NCI-H128 (cell line): ENCODE measurements around the gene MFAP2.
A peak's percentile ranks its signal among the peaks of the same experiment; 100 is the strongest.
"Not testable (repeated sequence)": the region's sequence is repeated elsewhere in the genome, so short reads cannot be mapped to it uniquely, and the experiment has no call there.

Experiments
- DNase-seq: peaks from one replicate; lab custom pipeline; 2025; ENCODE audit not compliant: unreplicated experiment; lab: John Stamatoyannopoulos, UW

The MFAP2 gene

DNA sequence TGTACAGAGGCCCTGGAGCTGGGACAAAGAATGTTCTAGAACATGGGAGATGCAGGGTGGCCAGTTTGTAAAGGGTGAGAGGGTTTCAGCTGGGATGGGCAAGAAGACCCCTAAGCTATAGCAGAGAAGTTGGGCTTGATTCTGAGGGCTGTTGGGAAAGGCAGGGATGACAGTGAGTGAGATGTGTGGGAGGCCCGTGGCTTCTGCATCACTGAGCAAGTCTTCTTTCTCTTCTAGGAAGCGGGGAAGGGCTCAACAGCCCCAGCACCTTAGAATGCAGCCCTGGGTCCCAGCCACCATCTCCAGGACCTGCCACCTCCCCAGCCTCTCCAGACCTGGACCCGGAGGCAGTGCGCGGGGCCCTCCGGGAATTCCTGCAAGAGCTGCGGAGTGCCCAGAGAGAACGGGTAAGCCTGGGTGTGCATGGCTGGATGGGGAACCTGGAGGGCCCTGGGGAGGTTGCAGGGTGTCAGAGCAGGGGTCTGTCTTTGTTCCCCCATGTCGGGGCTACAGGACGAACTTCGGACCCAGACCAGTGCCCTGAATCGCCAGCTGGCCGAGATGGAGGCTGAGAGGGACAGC is 14.8 kb downstream of the MFAP2 start:
- DNase-seq: no peak

DNA sequence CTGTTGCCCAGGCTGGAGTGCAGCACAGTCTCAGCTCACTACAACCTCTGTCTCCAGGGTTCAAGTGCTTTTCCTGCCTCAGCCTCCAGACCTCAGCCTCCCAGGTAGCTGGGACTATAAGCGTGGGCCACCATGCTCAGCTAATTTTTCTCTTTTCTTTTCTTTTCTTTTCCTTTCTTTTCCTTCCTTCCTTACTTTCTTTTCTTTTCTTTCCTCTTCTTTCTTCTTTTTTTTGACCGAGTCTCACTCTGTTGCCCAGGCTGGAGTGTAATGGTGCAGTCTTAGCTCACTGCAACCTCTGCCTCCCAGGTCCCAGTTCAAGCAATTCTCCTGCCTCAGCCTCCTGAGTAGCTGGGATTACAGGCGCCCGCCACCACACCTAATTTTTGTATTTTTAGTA is 16.3 kb downstream of the MFAP2 start:
- not testable (repeated sequence) for DNase-seq

DNA sequence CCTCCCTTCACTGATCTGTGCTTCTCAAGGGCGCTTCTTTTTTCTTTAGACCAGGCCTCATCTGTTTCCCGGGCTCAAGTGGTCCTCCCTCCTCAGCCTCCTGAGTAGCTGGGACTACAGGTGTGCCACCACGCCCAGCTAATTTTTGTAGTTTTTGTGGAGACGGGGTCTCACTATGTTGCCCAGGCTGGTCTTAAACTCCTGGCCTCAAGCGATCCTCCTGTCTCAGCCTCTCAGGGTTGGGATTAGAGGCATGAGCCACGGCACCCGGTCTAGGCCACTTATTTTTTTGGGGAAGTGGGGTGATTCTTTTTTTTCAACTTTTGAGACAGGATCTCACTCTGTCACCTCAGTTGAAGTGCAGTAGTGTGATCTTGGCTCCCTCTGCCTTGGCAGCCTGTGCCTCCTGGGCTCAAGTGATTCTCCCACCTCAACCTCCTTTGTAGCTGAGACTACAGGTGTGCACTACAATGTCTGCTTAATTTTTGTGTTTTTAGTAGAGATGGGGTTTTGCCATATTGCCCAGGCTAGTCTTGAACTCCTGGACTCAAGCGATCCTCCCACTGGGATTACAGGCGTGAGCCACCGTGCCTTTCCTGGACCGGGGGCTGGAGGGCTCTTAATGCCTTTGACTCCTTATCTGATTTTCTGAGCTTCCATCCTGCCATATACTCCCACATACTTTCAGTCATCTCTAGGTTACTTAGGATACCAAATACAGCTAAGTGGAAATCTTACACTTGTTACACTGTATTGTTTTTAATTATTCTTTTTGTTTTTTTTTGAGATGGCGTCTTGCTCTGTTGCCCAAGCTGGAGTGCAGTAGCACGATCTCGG is 18.9 kb downstream of the MFAP2 start:
- DNase-seq: no peak

DNA sequence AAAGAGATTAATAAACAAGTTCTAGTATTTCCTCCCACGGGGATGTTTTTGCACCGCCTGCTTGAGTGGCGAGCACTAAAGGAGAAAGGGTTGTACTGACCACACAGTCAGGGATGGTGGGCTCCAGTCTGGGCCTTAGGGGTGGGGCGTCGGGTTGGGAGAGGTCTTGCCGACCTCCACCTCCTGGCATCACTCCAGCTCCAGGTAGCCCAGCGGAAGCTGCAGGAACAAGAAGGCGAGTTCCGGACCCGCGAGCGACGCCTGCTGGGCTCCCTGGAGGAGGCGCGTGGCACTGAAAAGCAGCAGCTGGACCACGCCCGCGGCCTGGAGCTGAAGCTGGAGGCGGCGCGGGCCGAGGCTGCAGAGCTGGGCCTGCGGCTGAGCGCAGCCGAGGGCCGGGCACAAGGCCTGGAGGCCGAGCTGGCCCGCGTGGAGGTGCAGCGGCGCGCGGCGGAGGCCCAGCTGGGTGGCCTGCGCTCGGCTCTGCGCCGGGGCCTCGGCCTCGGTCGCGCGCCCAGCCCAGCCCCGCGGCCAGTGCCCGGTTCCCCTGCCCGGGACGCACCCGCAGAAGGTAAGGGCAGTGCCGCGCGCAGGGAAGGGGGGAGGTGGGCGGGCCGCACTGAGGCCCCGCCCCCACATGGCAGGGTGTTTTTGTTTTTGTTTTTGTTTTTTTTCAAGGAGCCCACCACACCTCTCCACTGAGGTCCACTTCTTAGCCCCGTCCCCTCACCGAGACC is 19.7 kb downstream of the MFAP2 start:
- peak; percentile 77 for DNase-seq

DNA sequence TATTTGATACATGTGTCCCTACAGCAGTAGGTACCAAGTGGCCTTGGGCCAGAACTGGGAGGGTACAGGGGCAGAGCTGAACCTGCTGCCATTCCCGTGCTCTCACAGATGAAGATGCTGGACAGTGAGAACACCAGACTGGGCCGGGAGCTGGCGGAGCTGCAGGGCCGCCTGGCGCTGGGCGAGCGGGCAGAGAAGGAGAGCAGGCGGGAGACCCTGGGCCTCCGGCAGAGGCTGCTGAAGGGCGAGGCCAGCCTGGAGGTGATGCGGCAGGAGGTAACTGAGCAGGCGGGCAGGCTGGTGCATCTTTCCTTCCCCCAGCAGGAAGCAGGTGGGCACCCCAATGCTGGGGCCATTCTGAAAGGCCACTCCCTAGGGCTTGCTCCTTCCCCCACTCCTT is 21.9 kb downstream of the MFAP2 start:
- no peak for DNase-seq

DNA sequence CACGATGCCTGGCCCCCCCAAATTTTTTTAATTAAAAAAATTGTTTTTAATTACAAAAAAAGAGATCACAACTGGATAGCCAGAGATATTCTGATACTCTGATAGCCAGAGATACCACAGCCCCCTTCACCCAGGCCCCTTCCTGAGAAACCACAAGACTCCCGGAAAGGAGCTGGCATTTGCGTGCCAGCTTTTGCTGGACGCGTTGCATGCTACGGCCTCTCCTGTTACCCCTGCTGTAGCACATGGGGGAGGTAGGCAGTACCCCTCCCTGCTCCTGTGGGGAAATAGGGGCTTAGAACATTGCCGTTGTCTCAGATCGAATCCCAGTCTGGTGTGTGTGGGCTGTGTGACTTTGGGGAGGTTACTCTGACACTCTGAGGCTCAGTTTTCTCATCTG is 22.7 kb downstream of the MFAP2 start:
- DNase-seq: no peak

DNA sequence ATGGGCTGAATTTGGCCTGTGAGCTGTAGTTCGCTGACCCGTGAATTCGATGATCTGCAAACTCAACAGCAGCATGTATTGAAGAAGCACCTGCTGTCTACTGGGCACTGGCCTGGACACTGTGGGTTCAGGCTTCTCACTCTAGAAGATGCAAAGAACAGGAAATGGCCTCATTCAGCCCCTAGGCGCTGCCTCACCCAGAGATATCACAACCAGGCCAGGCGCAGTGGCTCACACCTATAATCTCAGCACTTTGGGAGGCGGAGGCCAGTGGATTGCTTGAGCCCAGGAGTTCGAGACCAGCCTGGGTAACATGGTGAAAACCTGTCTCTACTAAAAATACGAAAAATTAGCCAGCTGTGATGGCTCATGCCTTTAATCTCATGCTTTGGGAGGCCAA is 23.6 kb downstream of the MFAP2 start:
- DNase-seq: no peak

DNA sequence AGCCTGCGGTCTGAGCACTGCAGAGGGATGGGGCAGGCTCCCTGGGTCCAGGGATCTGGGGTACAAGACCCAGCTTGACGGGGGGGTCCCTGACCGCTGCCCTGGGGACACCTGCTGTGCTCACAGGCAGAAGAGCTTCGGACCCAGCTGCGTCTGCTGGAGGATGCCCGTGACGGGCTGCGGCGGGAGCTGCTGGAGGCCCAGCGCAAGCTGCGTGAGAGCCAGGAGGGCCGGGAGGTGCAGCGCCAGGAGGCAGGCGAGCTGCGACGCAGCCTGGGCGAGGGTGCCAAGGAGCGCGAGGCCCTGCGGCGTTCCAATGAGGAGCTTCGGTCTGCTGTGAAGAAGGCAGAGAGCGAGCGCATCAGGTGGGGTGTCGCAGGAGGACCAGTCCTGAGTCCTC is 25.2 kb downstream of the MFAP2 start:
- no peak for DNase-seq

DNA sequence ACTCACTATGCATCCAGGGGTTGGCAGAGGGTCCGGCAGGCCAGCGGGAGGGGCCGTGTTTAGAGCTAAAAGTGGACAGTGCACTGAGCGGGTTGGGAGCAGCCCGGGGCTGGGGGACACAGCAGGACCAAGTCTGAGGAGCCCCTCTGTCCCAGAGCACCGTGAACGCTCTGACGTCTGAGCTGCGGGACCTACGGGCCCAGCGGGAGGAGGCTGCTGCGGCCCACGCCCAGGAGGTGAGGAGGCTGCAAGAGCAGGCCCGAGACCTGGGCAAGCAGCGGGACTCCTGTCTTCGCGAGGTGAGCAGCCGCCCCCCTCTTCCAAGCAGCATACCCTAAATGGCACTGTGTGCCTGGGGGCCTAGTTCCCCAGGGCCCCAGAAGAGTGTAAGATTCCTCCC is 25.8 kb downstream of the MFAP2 start:
- DNase-seq: no peak

DNA sequence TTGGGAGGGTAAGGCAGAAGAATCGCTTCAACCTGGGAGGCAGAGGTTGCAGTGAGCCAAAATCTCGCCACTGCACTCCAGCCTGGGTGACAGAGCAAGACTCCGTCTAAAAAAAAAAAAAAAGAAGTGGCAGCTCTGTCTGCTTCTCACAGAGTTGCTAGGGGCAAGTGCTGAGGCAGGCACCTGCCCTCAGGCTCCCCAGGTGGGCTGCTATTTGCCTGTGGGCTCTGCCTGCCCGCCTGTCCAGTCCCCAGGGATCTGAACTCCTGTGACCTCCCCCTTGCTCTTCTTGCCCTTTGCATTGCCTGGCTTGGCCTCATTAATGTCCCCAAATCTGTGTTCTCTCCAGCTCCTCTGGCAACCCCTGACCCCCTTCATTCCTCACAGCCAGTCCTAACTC is 28.0 kb downstream of the MFAP2 start:
- DNase-seq: not testable (repeated sequence)

DNA sequence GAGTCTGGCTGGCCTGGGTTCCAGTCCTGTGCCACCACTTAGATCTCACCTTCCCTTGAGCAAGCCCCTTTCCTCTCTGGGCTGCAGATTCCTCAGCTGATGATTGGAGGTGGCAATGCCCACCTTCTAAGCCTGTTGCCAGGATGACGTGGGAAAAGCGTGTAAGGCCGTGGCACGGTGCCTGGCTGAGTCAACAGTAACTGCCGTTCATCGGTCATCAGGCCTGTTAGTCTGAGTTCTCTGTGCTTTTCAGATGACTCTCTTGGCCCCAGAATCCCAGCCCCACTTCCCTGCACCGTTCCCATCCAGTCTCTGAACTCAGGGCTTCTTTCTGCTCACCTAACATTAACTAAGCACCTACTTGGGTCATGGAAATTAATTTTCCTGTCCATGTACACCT is 31.4 kb downstream of the MFAP2 start:
- not testable (repeated sequence) for DNase-seq

DNA sequence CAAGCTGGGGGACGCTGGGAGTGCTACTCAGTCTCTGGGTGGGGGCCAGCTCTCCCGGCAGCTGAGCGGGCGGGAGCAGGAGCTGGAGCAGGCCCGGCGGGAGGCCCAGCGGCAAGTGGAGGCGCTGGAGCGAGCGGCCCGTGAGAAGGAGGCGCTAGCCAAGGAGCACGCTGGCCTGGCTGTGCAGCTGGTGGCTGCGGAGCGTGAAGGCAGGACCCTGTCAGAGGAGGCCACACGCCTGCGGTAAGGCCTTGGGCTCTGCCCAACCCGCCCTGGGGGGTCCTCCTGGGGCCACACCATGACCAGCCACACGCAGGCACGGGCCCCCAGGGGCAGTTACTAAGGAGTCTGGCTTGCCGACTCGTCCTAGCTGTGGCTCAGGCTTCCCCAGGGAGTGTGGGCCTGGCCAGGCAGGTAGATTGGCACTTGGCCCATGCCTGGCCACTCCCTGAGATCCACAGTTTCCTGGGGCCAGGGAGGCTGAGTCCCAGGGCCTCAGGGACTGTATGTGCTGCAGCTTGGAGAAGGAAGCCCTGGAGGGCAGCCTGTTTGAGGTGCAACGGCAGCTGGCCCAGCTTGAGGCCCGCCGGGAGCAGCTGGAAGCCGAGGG is 32.0 kb downstream of the MFAP2 start:
- not testable (repeated sequence) for DNase-seq

DNA sequence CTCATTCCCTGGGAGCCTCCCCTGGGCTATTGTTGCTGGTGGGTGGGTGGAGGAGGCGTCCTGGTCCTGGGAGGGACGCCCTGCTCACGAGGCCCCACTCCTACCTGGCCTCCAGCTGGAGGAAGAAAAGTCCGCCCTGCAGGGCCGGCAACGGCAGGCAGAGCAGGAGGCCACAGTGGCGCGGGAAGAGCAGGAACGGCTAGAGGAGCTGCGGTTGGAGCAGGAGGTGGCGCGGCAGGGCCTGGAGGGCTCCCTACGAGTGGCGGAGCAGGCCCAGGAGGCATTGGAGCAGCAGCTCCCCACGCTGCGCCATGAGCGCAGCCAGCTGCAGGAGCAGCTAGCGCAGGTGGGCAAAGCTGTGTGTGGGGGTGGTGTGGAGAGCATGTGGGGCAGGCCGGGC is 33.8 kb downstream of the MFAP2 start:
- DNase-seq: no peak

DNA sequence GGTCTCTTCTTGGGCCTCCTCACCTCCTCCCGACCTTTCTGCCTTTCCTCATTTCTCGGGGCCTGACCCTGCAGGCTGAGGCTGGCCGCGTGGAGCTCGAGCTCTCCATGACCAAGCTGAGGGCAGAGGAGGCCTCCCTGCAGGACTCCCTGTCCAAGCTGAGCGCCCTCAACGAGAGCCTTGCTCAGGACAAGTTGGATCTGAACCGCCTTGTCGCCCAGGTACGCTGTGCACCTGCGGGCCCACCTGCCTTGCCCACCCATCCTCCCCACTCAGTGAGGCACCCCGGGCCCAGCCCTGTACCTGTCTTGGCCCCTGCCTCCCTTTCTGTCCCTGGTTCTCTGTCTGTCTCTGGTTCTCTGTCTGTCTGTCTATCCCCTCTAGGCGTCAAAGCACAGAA is 34.2 kb downstream of the MFAP2 start:
- DNase-seq: not testable (repeated sequence)

DNA sequence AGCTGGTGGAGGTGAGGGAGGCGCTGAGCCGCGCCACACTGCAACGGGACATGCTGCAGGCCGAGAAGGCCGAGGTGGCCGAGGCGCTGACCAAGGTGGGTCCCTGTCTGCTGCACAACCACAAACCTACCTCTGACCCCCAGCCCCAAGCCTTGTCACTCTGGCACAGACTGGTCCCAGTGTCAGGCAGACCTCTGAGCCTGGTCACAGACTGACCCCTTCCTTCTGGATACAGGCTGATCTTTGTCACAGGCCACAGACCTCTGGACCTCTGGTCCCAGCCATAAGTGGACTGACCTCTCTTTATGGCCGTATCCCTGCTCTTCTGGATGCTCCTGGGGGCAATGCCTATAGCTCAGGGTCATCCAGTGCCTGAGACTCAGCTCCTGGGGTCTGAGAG is 34.9 kb downstream of the MFAP2 start:
- DNase-seq: not testable (repeated sequence)

DNA sequence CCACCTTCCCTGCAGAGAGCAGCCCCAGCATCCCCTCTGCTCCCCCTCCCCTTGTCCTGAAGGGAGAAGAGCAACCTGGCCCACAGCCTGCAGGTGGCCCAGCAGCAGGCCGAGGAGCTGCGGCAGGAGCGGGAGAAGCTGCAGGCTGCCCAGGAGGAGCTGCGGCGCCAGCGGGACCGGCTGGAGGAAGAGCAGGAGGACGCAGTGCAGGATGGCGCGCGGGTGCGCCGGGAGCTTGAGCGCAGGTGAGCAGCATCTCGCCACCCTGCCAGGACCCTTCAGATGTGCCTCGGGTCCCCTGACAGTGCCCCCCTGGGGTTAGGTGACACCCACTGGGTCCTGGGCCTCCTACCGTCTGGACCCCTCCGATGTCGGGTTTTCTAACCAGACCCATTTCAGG is 36.4 kb downstream of the MFAP2 start:
- no peak for DNase-seq

DNA sequence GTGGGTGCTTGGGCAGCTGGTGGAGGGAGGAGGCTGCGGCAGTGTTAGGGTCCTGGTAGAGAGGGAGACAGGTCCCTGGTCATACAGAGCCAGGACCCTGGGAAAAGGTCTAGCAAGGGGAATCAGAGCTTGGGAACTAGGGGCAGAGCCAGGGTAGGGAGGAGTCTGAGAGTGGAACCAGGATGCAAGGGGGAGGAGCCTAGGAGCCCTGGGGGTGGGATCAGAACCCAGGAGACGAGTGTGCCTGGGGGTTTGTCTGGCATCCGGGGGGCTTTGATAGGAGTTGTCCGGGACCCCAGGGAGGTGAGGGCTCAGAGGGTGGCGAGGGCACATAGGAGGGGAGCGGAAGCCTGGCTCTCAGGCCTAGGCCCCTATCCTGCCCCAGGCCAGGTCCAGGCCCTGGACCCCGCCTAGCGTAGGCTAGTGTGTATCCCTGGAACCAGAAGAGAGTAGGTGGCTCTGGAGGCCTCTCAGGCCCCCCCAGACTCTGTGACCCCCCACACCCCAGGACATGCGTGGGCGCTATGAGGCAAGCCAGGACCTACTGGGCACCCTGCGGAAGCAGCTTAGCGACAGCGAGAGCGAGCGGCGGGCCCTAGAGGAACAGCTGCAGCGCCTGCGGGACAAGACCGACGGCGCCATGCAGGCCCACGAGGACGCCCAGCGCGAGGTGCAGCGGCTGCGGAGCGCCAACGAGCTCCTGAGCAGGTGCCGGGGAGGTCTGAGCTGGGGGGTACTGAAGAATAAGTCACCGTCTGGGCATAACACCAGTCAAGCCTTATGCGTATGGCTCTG is 40.8 kb downstream of the MFAP2 start:
- DNase-seq: not testable (repeated sequence)

DNA sequence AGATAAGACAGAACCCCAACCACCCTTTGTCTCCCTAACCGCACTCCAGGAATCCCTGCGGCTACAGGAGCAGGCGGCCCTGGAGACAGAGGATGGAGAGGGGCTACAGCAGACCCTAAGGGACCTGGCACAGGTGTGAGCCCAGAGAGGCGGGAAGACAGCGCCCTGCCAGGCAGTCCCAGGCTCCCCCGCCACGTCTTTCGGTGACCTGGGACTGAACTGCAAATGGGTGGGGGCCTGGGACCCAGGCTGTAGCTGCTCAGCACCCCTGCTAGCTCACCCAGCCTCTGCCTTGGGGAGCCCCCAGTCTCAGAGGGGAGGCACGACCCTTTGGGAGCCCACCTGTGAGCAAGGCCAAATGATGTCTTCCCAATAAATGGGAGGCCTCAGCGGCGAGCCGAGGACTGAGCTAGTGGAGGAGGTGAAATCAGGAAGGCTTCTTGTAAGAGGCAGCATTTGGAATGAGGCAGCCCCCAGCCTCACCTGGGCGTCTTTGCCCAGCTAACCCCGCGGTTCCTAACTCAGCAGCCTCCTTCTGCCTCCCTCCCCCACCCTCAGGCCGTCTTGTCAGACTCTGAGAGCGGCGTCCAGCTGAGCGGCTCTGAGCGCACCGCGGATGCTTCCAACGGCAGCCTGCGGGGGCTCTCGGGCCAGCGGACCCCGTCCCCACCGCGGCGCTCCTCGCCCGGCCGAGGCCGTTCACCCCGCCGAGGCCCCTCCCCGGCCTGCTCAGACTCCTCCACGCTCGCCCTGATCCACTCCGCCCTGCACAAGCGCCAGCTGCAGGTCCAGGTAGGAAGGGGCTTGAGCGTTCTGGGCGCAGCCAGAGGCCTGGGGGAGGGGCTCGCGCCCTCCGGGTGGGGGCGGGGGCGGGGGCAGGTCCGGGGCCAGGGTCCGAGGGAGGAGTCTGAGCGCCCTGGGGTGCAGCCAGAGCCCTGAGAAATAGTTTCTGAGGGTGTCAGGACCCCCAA is 41.8 kb downstream of the MFAP2 start:
- DNase-seq: no peak

DNA sequence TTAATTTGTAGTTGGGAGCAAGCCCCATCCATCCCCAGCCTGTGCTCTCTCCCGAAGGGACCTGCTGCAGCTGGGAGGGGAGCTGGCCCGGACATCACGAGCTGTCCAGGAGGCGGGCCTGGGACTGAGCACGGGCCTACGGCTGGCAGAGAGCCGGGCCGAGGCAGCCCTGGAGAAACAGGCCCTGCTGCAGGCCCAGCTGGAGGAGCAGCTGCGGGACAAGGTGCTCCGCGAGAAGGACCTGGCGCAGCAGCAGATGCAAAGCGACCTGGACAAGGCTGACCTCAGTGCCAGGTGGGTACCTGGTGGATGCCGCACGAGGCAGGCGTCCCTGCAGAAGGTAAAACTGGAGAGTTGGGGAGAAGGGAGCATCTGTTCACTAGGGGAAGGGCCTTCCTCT is 43.8 kb downstream of the MFAP2 start:
- not testable (repeated sequence) for DNase-seq

DNA sequence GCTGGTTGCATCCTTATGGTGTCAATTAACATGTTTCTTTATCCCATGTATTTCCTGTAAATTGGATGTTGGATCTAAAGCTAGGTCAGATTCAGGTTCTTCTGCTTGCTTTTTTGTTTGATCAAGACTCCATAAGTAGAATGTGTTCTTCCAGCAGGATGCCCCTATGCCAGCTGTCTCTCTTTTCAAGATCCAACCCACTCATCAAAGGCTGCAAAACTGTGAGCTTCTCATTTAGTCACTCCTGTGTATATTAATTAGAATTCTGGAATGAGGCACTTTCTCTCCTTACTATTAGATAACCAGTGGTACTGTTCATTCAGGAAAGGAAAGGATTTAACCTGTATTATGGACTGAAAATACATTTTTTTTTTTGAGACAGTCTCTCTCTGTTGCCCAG is 46.5 kb downstream of the MFAP2 start:
- not testable (repeated sequence) for DNase-seq
